Gastrocnemius medialis (tissue), 4 donors: ENCODE data around the gene IGSF1.

ENCODE experiments used
- CTCF ChIP-seq, 5 experiments: fragments of 450-650 bp in 3 of 5; fragments of 200-600 bp in 2 of 5; sonication (generic) in 2 of 5; IDR thresholded peaks in 4 of 5; conservative IDR thresholded peaks in 1 of 5; 1 replicate in 4 of 5; 2 replicates in 1 of 5; pipeline ENCODE4 v1.5.1; 2016 to 2019; ENCODE audit warnings: antibody characterized with exemption in 5 of 5, mild to moderate bottlenecking in 3 of 5, moderate library complexity in 3 of 5
- POLR2A ChIP-seq, 2 donors: fragments of 450-650 bp; IDR thresholded peaks; one replicate each; pipeline ENCODE4 v1.6.1; 2017; ENCODE audit warnings: antibody characterized with exemption in 2 of 2, mild to moderate bottlenecking in 2 of 2, moderate library complexity in 2 of 2

- TF ChIP-seq CTCF (IDR thresholded peaks at IDR 0.05 in 4 of 5, conservative IDR thresholded peaks at IDR 0.05 in 1 of 5) (no peak), POLR2A (IDR thresholded peaks at IDR 0.05) (no peak)
Measured at GRCh38 chrX:131257367-131257766, 31.7 kb downstream of the IGSF1 start.
